ENCODE measurements around the gene STX8. TPM values are rescaled to one million over a fixed set of nuclear protein-coding genes. Genes with fewer than 3 reads are reported as not detected.
"Not testable (repeated sequence)": the region's sequence is repeated elsewhere in the genome, so short reads cannot be mapped to it uniquely, and the experiment has no call there.

STX8 gene
- total RNA-seq, 2 donors from 2014 or later = 38.8 to 60.8 TPM

GRCh38 chr17:9606453-9606852, 30.8 kb upstream of the STX8 start:
- Histone ChIP-seq H3K4me3 (no peak overlapping the region), H3K36me3 (no peaks in the 10 kb centered on the region), H3K27me3 (no peaks in the 10 kb centered on the region), H3K27ac (no peak overlapping the region), H3K9me3 (no peaks in the 10 kb centered on the region), H3K4me1 (no peaks in the 10 kb centered on the region)
- DNase-seq (ENCODE audit: low spot score) = no peak
- TF ChIP-seq CTCF (IDR thresholded peaks at IDR 0.05) = no peak

DNA sequence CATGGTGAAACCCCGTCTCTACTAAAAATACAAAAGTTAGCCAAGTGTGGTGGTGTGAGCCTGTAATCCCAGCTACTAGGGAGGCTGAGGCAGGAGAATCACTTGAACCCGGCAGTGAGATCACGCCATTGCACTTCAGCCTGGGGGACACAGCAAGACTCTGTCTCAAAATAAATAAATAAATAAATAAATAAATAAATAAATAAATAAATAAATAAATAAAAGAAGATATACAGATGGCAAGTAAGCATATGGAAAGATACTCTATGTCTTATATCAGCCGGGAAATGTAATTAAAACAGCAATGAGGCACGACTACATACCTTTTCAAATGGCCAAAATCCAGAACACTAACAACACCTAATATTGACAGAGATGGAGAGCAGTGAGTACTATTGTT, 29.0 kb upstream of the STX8 start:
- H3K4me1 ChIP-seq; H3K9me3 ChIP-seq; H3K36me3 ChIP-seq; H3K27me3 ChIP-seq; DNase-seq (ENCODE audit: low spot score); H3K4me3 ChIP-seq; H3K27ac ChIP-seq: not testable (repeated sequence)

DNA sequence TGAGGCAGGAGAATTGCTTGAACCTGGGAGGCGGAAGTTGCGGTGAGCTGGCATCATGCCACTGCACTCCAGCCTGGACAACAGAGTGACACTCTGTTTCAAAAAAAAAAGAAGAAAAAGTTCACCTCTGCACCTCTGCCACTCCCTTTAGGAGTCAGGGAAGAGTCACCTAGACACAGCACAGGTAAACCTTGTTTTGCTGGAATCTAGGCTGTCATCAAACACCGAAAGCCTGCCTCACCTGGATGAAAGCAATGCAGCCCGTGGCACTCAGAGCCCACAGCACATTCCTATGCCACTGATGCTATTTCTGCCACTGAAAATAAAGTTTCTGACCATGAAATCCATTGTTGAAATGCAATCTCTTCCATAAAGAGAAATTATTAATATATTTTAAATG, 23.0 kb upstream of the STX8 start:
- H3K4me3 ChIP-seq = no peak overlapping the region
- no peak for DNase-seq (ENCODE audit: low spot score)
- no peaks in the 10 kb centered on the region for H3K27me3 ChIP-seq
- no peaks in the 10 kb centered on the region for H3K9me3 ChIP-seq
- no peak for TF ChIP-seq CTCF (IDR thresholded peaks at IDR 0.05)
- H3K4me1 ChIP-seq = no peaks in the 10 kb centered on the region
- H3K36me3 ChIP-seq = no peaks in the 10 kb centered on the region
- H3K27ac ChIP-seq = no peak overlapping the region

DNA sequence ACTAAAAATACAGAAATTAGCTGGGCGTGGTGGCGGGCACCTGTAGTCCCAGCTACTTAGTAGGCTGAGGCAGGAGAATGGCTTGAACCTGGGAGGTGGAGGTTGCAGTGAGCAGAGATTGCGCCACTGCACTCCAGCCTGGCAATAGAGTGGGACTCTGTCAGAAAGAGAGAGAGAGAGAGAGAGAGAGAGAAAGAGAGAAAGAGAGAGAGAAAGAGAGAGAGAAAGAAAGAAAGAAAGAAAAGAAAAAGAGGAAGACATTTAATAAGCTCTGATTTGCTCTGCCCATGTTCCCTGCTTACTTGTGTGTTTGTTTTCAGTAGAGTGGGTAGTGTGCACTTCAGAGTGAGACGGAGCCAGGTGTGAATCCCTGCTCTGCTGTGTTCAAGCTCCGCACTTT, 22.0 kb upstream of the STX8 start:
- H3K9me3 ChIP-seq; H3K27ac ChIP-seq; H3K4me1 ChIP-seq; H3K36me3 ChIP-seq; H3K27me3 ChIP-seq; H3K4me3 ChIP-seq; DNase-seq (ENCODE audit: low spot score): not testable (repeated sequence)

GRCh38 chr17:9594065-9594464, 18.4 kb upstream of the STX8 start:
- Histone ChIP-seq H3K4me1 (no peaks in the 10 kb centered on the region), H3K9me3 (no peaks in the 10 kb centered on the region), H3K27me3 (no peaks in the 10 kb centered on the region), H3K36me3 (no peaks in the 10 kb centered on the region), H3K27ac (no peak overlapping the region), H3K4me3 (no peak overlapping the region)
- DNase-seq (ENCODE audit: low spot score) = no peak
- TF ChIP-seq CTCF (IDR thresholded peaks at IDR 0.05) = no peak

GRCh38 chr17:9587969-9588656, 12.5 kb upstream of the STX8 start:
- H3K36me3 ChIP-seq = no peaks in the 10 kb centered on the region
- H3K9me3 ChIP-seq = no peaks in the 10 kb centered on the region
- no peak overlapping the region for H3K27ac ChIP-seq
- no peak for DNase-seq (ENCODE audit: low spot score)
- no peak for TF ChIP-seq CTCF (IDR thresholded peaks at IDR 0.05)
- no peaks in the 10 kb centered on the region for H3K27me3 ChIP-seq
- H3K4me1 ChIP-seq = no peaks in the 10 kb centered on the region
- no peak overlapping the region for H3K4me3 ChIP-seq

- Histone ChIP-seq H3K4me3 (no peak overlapping the region), H3K36me3 (no peaks in the 10 kb centered on the region), H3K4me1 (peaks cover 0 to 20% of the 10 kb centered on the region in 2 donors), H3K27ac (peak overlapping the region; percentile 20 to 43), H3K27me3 (no peaks in the 10 kb centered on the region), H3K9me3 (no peaks in the 10 kb centered on the region)
- DNase-seq (ENCODE audit: low spot score) = no peak
- TF ChIP-seq CTCF (IDR thresholded peaks at IDR 0.05) = peak in 1 of 2 donors; percentile 23
Measured at GRCh38 chr17:9577373-9577709, 1.7 kb upstream of the STX8 start.
